ENCODE results near the gene HSPH1.

HSPH1 gene

DNA sequence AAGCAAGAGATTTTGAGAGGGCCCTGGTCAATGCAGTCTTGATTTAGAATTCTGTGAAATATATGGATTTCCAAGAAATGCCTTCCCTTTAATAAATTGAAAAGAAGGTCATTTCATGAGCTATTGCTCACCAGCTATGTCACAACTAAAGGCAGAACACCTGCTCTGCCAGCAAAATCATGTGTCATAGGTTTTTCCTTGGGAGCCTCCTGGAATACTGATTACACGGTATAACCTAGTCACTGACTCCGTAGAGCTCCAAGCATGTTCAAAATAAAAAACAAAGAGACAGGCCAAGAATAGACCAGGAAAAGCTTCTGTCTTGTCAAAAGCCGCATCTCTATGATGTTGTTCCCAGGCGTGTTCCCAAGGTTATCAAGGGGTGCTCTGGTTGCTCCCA, 45.5 kb downstream of the HSPH1 start:
- TF ChIP-seq, protein P1, sequence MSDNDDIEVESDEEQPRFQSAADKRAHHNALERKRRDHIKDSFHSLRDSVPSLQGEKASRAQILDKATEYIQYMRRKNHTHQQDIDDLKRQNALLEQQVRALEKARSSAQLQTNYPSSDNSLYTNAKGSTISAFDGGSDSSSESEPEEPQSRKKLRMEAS (IDR thresholded peaks at IDR 0.05; ENCODE audit: low read depth, low read length) = no peak
- TF ChIP-seq, protein P2, sequence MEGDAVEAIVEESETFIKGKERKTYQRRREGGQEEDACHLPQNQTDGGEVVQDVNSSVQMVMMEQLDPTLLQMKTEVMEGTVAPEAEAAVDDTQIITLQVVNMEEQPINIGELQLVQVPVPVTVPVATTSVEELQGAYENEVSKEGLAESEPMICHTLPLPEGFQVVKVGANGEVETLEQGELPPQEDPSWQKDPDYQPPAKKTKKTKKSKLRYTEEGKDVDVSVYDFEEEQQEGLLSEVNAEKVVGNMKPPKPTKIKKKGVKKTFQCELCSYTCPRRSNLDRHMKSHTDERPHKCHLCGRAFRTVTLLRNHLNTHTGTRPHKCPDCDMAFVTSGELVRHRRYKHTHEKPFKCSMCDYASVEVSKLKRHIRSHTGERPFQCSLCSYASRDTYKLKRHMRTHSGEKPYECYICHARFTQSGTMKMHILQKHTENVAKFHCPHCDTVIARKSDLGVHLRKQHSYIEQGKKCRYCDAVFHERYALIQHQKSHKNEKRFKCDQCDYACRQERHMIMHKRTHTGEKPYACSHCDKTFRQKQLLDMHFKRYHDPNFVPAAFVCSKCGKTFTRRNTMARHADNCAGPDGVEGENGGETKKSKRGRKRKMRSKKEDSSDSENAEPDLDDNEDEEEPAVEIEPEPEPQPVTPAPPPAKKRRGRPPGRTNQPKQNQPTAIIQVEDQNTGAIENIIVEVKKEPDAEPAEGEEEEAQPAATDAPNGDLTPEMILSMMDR (IDR thresholded peaks at IDR 0.05; ENCODE audit: low read depth, low read length) = no peak
- no peak for TF ChIP-seq POLR2A (IDR thresholded peaks at IDR 0.05; ENCODE audit: extremely low read depth, insufficient read length)
- no peak for TF ChIP-seq MYC (IDR thresholded peaks at IDR 0.05; ENCODE audit: low read depth, low read length)
- no peak for DNase-seq (ENCODE audit: low read depth)
- H3K4me3 ChIP-seq (ENCODE audit: low read depth, low read length) = no peak overlapping the region

DNA sequence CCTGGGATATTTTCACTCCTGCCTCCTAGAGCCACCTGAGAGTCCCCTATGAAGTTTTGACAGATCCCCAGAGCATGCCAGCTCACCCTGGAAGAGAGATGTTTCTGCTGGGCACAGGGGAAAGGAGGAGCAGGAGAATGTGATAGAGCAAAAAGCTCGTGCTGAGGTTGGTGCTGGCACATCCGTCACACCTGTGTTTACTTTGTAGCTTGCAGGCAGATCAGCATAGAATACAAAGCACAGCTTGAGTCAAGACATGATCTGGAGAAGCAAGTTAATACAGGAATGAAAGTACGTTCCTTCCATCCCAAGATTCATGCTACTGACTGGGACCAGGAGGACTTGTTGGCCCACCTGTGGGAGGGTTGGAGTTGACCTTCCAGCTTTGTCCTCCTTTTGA, 46.1 kb downstream of the HSPH1 start:
- H3K4me3 ChIP-seq (ENCODE audit: low read depth, low read length) = no peak overlapping the region
- TF ChIP-seq POLR2A (IDR thresholded peaks at IDR 0.05; ENCODE audit: extremely low read depth, insufficient read length) = no peak
- TF ChIP-seq, protein P2 (IDR thresholded peaks at IDR 0.05; ENCODE audit: low read depth, low read length) = no peak
- TF ChIP-seq, protein P1 (IDR thresholded peaks at IDR 0.05; ENCODE audit: low read depth, low read length) = no peak
- TF ChIP-seq MYC (IDR thresholded peaks at IDR 0.05; ENCODE audit: low read depth, low read length) = no peak
- no peak for DNase-seq (ENCODE audit: low read depth)

DNA sequence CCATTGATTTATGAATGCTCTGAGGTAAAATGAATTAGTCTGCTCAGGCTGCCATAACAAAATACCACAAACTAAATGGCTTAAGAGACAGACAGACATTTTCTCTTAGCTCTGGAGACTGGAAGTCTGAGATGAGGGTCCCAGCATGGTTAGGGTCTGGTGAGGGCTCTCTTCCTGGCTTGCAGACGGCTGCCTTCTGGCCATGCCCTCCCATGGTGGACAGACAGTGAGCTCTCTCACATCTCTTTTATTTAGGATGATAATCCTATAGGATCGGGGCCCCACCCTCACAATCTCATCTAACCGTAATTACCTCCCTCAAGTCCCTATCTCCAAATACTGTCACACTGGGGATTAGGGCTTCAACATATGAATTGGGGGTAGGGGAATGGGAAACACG, 47.1 kb downstream of the HSPH1 start:
- no peak for DNase-seq (ENCODE audit: low read depth)
- no peak overlapping the region for H3K4me3 ChIP-seq (ENCODE audit: low read depth, low read length)
- TF ChIP-seq MYC (IDR thresholded peaks at IDR 0.05; ENCODE audit: low read depth, low read length) (no peak), POLR2A (IDR thresholded peaks at IDR 0.05; ENCODE audit: extremely low read depth, insufficient read length) (no peak)
- TF ChIP-seq, protein P2 (IDR thresholded peaks at IDR 0.05; ENCODE audit: low read depth, low read length) = no peak
- TF ChIP-seq, protein P1 (IDR thresholded peaks at IDR 0.05; ENCODE audit: low read depth, low read length) = no peak

DNA sequence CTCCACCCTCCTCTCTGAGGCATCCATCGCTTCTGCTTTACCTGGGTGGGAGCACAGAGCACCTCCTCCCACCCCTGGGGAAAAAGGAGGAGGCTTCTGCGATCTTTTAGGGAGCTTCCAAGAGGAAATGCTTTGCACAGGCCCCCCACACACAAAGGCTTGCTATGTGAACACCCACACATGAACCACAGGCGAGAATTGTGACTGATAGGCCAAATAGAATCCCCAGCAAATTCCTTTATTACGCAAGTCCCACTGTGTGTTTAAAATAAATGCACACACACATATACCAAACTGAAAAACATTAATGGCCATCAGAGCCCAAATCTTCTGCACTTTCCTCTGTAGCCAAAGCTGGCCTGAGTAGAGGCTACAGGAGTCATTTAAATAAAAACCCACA, 50.6 kb downstream of the HSPH1 start:
- no peak overlapping the region for H3K4me3 ChIP-seq (ENCODE audit: low read depth, low read length)
- peak; percentile 14 for DNase-seq (ENCODE audit: low read depth)
- TF ChIP-seq, protein P2 (IDR thresholded peaks at IDR 0.05; ENCODE audit: low read depth, low read length) = no peak
- TF ChIP-seq POLR2A (IDR thresholded peaks at IDR 0.05; ENCODE audit: extremely low read depth, insufficient read length) (no peak), MYC (IDR thresholded peaks at IDR 0.05; ENCODE audit: low read depth, low read length) (no peak)
- TF ChIP-seq, protein P1 (IDR thresholded peaks at IDR 0.05; ENCODE audit: low read depth, low read length) = no peak

DNA sequence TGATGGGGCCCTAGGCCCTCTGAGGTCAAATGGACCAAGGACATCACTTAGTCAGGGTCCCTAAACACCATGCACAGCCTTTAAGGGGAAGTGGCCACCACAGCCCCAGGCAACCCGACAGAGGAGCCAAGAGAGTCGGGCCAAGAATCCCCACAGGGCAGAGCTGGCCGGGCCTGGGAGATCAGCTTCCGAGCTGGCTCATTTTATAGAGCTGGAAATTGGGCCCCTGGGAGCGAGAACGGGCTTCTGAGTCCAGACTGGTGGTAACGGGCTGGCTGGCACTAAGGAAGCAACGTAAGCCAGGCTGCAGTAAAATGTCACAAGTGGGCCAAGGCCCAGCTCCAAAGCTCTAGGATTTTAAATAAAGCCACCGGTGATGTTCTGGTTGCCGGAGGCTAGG, 51.1 kb downstream of the HSPH1 start:
- TF ChIP-seq, protein P1 (IDR thresholded peaks at IDR 0.05; ENCODE audit: low read depth, low read length) = no peak
- TF ChIP-seq POLR2A (IDR thresholded peaks at IDR 0.05; ENCODE audit: extremely low read depth, insufficient read length) (no peak), MYC (IDR thresholded peaks at IDR 0.05; ENCODE audit: low read depth, low read length) (no peak)
- TF ChIP-seq, protein P2 (IDR thresholded peaks at IDR 0.05; ENCODE audit: low read depth, low read length) = no peak
- DNase-seq (ENCODE audit: low read depth) = peak; percentile 15

DNA sequence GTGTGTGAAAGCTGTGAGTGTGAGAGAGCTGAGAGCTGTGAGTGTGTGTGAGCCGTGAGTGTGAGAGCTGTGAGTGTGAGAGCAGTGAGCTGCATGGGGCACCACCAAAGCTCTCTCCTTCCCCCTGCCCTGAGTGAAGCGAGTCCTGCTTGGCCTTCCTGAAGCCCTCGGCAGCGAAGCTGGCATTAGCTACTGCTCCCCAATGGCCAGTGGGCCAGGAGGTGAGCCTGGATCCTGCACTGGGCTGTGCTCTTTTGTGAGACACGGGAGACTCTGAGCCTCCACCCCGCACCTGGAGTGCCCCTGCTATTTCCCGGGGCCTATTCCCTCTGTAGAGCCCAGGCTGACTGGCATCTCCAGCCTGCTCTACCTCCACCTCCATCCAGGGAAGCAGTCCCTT, 51.5 kb downstream of the HSPH1 start:
- no peak for TF ChIP-seq MYC (IDR thresholded peaks at IDR 0.05; ENCODE audit: low read depth, low read length)
- TF ChIP-seq, protein P1 (IDR thresholded peaks at IDR 0.05; ENCODE audit: low read depth, low read length) = no peak
- TF ChIP-seq, protein P2 (IDR thresholded peaks at IDR 0.05; ENCODE audit: low read depth, low read length) = no peak
- no peak for TF ChIP-seq POLR2A (IDR thresholded peaks at IDR 0.05; ENCODE audit: extremely low read depth, insufficient read length)
- no peak for DNase-seq (ENCODE audit: low read depth)
- no peak overlapping the region for H3K4me3 ChIP-seq (ENCODE audit: low read depth, low read length)

More for the DNA sequence above, 51.1 kb downstream of the HSPH1 start:
- no peak overlapping the region for H3K4me3 ChIP-seq (ENCODE audit: low read depth, low read length)
